Calu3 (cell line): ENCODE data around the gene AFF4. TPM values are rescaled to one million over a fixed set of nuclear protein-coding genes. Genes with fewer than 3 reads are reported as not detected.
A peak's percentile ranks its signal among the peaks of the same experiment; 100 is the strongest.
"Not testable (repeated sequence)": the region's sequence is repeated elsewhere in the genome, so short reads cannot be mapped to it uniquely, and the experiment has no call there.

Experiments
- BruUV-seq: library from RNA; stranded (reverse); fragments of 400-500 nt; replicated peaks from 2 replicates; lab custom pipeline; 2021; lab: Mats Ljungman, UMichigan
- CTCF ChIA-PET: fragments of 300-600 bp; sonication (Branson Sonifier 250); formaldehyde crosslinking; loops from one replicate; lab custom pipeline; 2022; ENCODE audit warnings: antibody characterized with exemption; lab: Charles Lee
- DNase-seq: peaks from one replicate; pipeline ENCODE4 v3.0.0; 2022
- H3K27ac Mint-ChIP-seq: one replicate; pipeline ENCODE4 v1.8.0; 2022; ENCODE audit warnings: mixed read lengths; ENCODE audit not compliant: unreplicated experiment
- H3K27me3 Mint-ChIP-seq: one replicate; pipeline ENCODE4 v1.8.0; 2022; ENCODE audit warnings: mixed read lengths; ENCODE audit not compliant: unreplicated experiment
- H3K36me3 Mint-ChIP-seq: one replicate; pipeline ENCODE4 v1.8.0; 2022; ENCODE audit warnings: mild to moderate bottlenecking, moderate library complexity, mixed read lengths; ENCODE audit not compliant: insufficient read depth, unreplicated experiment
- H3K4me1 Mint-ChIP-seq: one replicate; pipeline ENCODE4 v1.8.0; 2022; ENCODE audit warnings: mild to moderate bottlenecking, low read depth, mixed read lengths; ENCODE audit not compliant: unreplicated experiment
- H3K4me3 Mint-ChIP-seq: one replicate; pipeline ENCODE4 v1.8.0; 2022; ENCODE audit warnings: mild to moderate bottlenecking, low read depth, moderate library complexity, mixed read lengths; ENCODE audit not compliant: unreplicated experiment
- H3K9me3 Mint-ChIP-seq: one replicate; pipeline ENCODE4 v1.8.0; 2022; ENCODE audit warnings: low read depth, mixed read lengths; ENCODE audit not compliant: unreplicated experiment
- CTCF ChIP-seq: fragments of 200-600 bp; IDR thresholded peaks from one replicate; pipeline ENCODE4 v1.8.0; 2022; ENCODE audit warnings: antibody characterized with exemption; ENCODE audit not compliant: unreplicated experiment
- intact Hi-C: fragments of 100-400 bp; cut with micrococcal nuclease; formaldehyde crosslinking; loops from one replicate; pipeline ENCODE4 v1.10.0; 2022; ENCODE audit not compliant: unreplicated experiment
- total RNA-seq: library from RNA; stranded (reverse); gene quantifications from 2 replicates; pipeline ENCODE4 v1.2.3, GENCODE V29; 2022

The AFF4 gene
- total RNA-seq, 1 experiment from 2014 or later: 87.1 TPM

GRCh38 chr5:132971483-132972435, 8.3 kb upstream of the AFF4 start:
- Mint-ChIP-seq H3K27me3 (no peaks in the 10 kb centered on the region), H3K27ac (no peak overlapping the region), H3K9me3 (peaks cover under 1% of the 10 kb centered on the region), H3K36me3 (no peaks in the 10 kb centered on the region), H3K4me3 (no peak overlapping the region), H3K4me1 (peaks cover 11% of the 10 kb centered on the region)
- TF ChIP-seq CTCF: no peak
- intact Hi-C loops: no loop called here
- DNase-seq: no peak
- CTCF ChIA-PET: interaction anchor here (0.7 kb wide), 1 partner anchor 597 kb away, joined by 4 read pairs; no protein-coding TSS in a partner anchor
- no TSS peak for BruUV-seq

- CTCF ChIA-PET: no interaction called here
- no peak for TF ChIP-seq CTCF
- H3K27me3 Mint-ChIP-seq: no peaks in the 10 kb centered on the region
- H3K27ac Mint-ChIP-seq: no peak overlapping the region
- H3K4me3 Mint-ChIP-seq: no peak overlapping the region
- no peaks in the 10 kb centered on the region for H3K9me3 Mint-ChIP-seq
- DNase-seq: no peak
- peaks cover 34% of the 10 kb centered on the region for H3K36me3 Mint-ChIP-seq
- H3K4me1 Mint-ChIP-seq: no peaks in the 10 kb centered on the region
- no TSS peak for BruUV-seq
- intact Hi-C loops: no loop called here
Observed at GRCh38 chr5:132965120-132965519, 1.7 kb upstream of the AFF4 start.

GRCh38 chr5:132962429-132963021, 909 bp downstream of the AFF4 start:
- no peaks in the 10 kb centered on the region for H3K9me3 Mint-ChIP-seq
- BruUV-seq: TSS peak; percentile 52
- intact Hi-C loops: loop anchor here (2.0 kb wide), 2 partner anchors 64 to 90 kb away; partner anchors contain the start of genes HSPA4 and ZCCHC10
- H3K4me1 Mint-ChIP-seq: no peaks in the 10 kb centered on the region
- peaks cover 42% of the 10 kb centered on the region for H3K36me3 Mint-ChIP-seq
- CTCF ChIA-PET: interaction anchor here (0.6 to 1.2 kb wide), 5 partner anchors 65 to 1011 kb away, joined by 3 to 4 read pairs (median 3); no protein-coding TSS in a partner anchor
- H3K4me3 Mint-ChIP-seq: peak overlapping the region; percentile 86
- H3K27me3 Mint-ChIP-seq: no peaks in the 10 kb centered on the region
- peak overlapping the region; percentile 98 for H3K27ac Mint-ChIP-seq
- TF ChIP-seq CTCF: no peak
- DNase-seq: peak; percentile 38

- no peaks in the 10 kb centered on the region for H3K9me3 Mint-ChIP-seq
- peaks cover 42% of the 10 kb centered on the region for H3K36me3 Mint-ChIP-seq
- intact Hi-C loops: loop anchor here (2.0 kb wide), 2 partner anchors 65 to 91 kb away; partner anchors contain the start of genes HSPA4 and ZCCHC10
- H3K4me1 Mint-ChIP-seq: no peaks in the 10 kb centered on the region
- H3K27me3 Mint-ChIP-seq: no peaks in the 10 kb centered on the region
- no TSS peak for BruUV-seq
- peak overlapping the region; percentile 98 for H3K27ac Mint-ChIP-seq
- DNase-seq: no peak
- peak overlapping the region; percentile 86 for H3K4me3 Mint-ChIP-seq
- CTCF ChIA-PET: interaction anchor here (0.6 kb wide), 1 partner anchor 1929 kb away, joined by 4 read pairs; no protein-coding TSS in a partner anchor
- no peak for TF ChIP-seq CTCF
Observed at GRCh38 chr5:132961887-132962286, 1.5 kb downstream of the AFF4 start.

- H3K9me3 Mint-ChIP-seq, H3K4me1 Mint-ChIP-seq, H3K27me3 Mint-ChIP-seq, intact Hi-C loops, BruUV-seq, DNase-seq: not testable (repeated sequence)
- CTCF ChIA-PET: interaction anchor here (0.6 kb wide), 1 partner anchor 1929 kb away, joined by 4 read pairs; no protein-coding TSS in a partner anchor
- Mint-ChIP-seq H3K36me3 (peaks cover 42% of the 10 kb centered on the region), H3K4me3 (peak overlapping the region; percentile 86), H3K27ac (peak overlapping the region; percentile 98)
Observed at GRCh38 chr5:132961123-132961815, 2.2 kb downstream of the AFF4 start.
